COLO829 (cell line): ENCODE results near the gene SLC66A2.

Experiments used
- DNase-seq: peaks from one replicate; pipeline ENCODE4 v3.0.0; 2012; ENCODE audit warnings: low spot score

Gene SLC66A2

DNA sequence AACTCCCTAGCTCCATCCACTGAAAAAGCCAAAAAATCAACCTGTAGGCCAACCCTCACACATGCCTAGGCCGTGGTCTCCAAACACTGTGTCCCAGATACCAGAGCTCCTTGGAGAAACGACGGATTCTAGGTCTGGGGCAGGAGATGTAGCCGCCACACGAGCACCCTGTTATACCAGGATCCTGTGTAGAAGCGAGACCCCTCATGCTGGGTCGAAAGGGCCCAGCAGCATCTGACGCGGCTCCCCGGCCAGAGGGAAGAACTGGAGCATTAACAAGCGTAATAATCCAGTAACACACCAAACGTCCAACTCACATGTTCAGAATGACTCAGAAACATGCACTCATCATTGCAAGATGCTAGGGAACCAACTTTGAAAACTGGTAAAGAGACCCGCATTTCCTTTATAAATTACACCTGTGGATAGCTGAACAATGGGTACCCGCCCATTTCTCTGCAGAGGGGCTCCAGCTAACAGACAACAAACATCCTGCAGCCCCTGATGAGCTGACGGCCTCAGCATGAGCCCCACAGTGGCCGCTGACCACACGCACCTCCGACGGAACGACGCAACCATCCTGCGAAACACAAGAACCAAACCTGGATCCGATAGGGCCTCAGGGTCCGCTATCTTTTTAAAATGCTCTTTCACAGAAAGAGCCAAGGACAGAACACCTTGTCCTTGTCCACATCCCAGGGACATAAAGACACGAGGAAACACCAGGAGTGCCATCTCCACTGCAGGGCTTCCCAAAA is 14.2 kb downstream of the SLC66A2 start:
- DNase-seq = no peak

DNA sequence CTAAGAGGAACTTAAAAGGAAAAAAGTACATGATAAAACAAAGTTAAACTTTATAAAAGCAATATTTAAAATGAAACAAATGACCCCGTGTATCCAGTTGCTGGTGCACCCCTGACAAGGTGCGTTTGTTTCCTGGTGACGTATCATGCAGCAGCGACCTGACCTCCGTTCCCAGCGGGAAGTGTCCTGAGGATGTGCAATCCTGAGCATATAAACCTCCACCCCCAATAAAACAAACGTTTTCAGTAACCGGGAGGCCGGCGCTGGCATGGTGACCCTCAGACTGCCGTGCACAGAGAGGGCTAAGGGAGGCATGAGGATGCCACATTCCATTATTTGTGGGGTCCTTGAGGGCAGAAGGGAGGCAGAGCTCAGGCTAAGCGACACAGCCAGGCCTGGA is 14.8 kb downstream of the SLC66A2 start:
- DNase-seq = no peak

- DNase-seq = no peak
Observed at GRCh38 chr18:79935925-79936324, 15.5 kb downstream of the SLC66A2 start.

DNA sequence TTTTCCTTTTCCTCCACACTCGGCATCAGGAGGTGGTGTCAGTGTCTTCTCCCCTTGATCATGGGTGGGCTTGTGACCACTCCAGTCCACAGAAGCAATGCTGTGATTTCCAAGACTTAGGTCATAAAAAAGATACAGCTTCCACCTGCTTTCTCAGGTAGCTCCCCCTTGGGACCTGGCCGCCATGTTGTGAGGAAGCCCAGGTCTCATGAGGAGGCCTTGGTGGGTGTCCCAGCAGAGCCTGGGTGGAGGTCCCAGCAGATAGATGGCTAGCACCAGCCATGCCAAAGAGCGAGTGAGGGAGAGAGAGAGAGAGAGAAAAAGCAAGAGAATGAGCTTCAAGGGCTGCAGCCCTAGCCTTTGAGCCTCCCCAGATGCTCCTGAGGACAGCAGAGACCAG is 16.0 kb downstream of the SLC66A2 start:
- DNase-seq = no peak

GRCh38 chr18:79935098-79935480 is 16.4 kb downstream of the SLC66A2 start:
- DNase-seq = no peak

DNA sequence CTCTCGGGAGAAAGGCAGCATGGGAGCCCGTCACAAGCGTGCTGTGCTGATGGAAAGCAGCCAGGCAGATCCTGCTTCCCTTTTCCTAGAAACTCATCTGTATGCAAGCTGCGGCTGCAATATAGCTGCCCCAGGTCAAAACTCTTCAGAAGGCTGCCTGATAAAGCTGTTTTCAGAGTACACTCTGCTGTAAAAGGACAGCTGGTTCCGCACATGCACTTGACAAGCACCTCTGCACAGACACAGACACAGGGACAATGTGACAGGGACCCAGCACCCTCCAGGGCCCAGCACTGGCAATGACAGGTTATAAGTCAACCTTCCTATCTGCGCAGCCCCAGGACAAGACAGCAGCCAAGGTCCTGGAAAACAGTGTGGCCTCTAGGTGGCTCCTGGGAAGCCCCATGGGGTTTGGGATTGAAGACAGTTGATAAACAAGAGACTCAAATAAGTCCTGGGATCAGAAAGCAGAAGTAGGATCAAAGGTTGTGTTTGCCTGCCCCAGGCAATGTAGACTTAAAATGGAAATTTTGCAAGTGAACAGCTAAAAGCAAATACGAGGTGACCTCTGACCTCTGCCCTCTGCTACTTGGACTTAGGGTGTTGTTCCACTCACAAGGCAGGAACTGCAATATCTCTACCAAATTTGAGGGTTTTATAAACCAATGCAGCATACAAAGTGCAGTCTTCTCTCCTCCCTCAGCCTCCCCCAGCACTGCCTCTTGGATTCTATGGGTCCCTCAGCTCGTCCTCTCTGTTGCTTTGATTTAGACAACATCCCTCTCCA is 16.9 kb downstream of the SLC66A2 start:
- no peak for DNase-seq

DNA sequence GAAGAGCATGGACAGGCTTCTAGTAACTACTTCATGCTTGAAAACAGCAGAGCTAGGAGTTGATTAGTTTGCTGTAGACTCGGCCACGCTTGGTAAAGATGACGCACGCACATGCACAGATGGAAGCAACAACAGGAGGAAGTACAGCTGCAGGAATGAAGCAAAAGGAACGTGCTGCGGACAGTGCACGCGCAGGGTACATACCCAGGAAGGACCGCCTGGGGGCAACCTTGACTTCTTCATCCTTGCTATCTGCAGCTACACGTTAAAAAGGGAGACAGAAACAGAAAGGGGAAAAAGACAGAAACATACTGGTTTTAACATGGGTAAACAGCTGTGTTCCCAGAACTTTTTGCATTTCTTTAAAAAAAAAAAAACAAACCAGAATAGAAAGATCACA is 17.7 kb downstream of the SLC66A2 start:
- DNase-seq = no peak

DNA sequence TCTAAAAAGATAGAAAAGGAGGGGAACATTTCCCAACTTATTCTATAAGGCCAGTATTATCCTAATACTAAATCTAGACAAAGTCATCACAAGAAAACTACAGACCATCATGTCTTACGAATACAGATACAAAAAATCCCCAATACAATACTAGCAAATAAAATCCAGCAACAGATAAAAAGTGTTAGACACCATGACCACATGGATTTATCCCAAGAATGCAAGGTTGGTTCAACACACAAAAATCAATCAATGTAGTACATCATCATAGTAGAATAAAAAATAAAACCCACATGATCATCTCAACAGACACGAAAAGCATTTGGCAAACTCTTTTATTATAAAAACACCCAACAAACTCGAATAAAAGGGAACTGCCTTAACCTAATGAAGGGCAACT is 18.5 kb downstream of the SLC66A2 start:
- no peak for DNase-seq

DNA sequence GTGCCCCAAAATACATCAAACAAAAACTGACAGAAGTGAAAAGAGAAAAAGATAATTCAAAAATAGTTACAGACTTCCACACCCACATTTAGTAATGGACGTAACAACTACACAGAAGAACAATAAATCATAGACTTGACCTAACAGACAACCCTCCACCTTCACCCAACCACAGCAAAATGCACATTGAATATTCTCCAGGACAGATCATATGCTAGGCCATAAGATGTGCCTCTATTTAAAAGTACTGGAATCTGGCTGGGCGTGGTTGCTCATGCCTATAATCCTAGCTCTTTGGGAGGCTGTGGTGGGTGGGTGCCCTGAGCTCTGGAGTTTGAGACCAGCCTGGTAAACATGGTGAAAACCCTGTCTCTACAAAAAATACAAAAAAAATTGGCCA is 20.0 kb downstream of the SLC66A2 start:
- DNase-seq = no peak

GRCh38 chr18:79930020-79930642 is 21.3 kb downstream of the SLC66A2 start:
- DNase-seq = no peak

DNA sequence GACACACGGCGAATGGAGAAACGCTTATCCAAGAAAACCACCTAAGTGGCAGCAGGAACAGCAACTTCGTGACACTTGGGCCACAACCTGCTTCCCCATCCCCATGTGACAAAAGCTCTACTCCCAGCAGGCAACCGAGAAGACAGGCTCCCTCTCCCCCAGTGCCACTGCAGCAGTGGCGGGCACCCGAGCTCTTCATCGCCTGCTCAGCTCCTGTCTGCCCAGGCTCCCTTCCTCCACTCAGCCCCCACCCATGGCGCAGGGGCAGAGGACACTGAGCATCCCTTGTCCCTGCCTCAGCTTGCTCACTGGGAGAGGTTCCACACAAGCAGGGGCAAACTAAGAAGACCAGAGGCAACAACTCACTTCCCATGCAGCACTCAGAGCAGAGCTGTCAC is 22.9 kb downstream of the SLC66A2 start:
- no peak for DNase-seq

DNA sequence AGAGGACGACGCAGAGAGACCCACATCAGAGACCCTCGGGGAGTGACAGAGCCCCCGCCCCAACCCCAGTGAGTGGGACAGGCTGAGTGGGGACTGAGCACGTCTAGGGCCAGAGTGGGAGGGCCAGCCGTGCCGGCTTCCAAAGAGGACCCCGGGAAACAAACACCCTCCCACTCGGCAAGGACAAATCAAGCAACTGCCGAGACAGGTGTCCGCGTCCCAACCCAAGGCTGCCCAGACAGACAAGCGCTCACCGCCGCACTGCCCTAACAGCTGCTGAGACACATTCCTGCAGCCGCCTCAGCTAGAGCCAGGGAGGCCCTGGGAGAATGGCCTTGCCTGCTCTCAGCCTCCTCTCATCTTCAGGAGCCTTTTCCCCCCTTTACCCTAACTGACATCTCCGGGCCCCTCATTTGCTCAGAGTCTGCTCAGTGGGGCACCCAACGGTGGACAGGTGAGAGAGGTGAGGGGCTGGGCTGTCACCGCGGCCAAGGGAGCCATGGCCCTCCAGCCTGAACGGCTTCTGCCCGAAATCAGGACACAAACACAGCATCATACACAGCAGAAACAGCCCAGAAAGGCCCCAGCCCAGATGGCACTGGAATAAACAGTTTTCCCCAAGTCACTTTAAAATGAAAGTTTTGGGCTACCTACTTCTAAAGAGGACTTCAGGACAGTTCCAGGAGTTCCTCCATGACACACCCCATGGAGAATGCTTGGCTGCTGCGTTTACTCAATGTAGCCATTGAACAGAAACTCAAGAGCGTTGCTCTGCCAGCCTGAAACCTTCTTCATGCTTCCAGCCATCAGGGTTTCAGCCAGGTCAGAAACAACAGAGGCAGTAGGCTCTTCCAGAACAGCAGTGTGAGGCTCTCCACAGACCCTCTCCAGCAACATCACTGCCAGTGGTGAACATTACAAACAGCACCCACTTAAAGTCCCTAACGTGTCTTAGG is 23.6 kb downstream of the SLC66A2 start:
- no peak for DNase-seq

DNA sequence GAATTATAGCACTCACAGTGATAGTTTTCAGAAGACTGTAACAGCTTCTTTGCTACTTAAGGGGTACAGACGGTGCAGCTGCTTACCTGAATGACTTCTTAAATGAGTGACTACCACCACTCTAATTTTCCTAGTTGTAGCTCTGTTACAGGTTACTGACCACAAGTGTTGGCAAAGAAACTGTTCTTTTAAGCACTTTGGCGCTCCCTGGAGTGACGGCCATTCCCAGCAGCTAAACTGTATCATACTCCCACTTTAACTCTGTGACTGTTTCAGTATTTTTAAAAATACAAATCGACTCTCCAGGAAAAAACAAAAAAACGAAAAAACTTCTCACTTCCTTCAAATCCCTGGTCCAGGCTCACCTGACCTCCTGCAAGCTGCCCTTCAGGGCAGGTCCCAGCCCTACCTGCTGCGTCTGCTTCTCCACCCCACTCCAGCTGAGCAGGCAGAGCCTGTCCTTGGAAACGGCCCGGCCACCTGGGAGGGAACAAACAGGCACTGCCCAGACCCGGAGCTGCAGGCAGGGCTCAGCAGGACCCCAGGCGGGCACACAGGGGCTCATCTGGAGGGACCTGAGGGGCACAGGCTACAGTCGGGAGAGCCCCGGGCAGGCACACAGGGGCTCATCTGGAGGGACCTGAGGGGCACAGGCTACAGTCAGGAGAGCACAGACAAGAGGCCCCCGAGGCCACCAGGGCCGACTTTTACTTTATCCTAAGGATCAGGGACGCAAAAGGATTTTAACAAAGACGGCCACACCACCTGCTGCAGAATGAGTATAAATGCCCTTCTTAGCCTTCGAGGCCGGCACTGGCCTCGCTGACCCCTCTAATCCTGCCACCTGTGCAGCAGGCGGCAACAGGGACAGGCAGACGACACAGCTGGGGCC is 24.5 kb downstream of the SLC66A2 start:
- no peak for DNase-seq

GRCh38 chr18:79926306-79926705 is 25.1 kb downstream of the SLC66A2 start:
- DNase-seq = no peak

- no peak for DNase-seq
Observed at GRCh38 chr18:79924814-79925731, 26.4 kb downstream of the SLC66A2 start.

DNA sequence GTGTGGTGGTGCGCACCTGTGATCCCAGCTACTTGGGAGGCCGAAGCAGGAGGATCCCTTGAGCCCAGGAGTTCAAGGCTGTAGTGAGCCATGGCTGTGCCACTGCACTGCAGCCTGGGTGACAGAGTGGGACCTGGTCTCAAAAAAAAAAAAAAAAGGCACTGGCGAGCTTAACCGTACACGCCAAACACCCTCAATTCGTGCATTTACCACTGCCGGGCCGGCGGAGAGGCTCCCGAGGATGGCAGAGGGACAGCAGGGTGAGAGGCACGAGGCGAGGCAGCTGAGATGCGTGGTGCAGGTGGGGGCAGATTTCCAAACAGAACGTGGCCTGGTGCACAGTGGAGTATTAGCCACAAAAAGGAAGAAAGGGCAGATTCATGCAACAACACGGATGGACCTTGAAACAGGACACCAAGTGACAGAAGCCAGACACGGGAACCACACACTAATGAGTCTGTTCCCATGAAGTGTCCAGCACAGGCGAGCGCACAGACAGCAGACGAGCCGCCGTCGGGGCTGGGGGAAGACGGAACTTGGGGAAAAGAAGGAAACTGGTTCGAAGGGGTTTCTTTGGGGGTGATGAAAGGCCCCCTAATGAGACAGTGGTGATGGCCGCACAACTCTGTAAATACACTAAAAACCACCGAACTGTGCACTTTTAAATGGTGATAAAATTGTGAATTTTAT is 27.4 kb downstream of the SLC66A2 start:
- no peak for DNase-seq

GRCh38 chr18:79922971-79923411 is 28.5 kb downstream of the SLC66A2 start:
- DNase-seq = no peak

DNA sequence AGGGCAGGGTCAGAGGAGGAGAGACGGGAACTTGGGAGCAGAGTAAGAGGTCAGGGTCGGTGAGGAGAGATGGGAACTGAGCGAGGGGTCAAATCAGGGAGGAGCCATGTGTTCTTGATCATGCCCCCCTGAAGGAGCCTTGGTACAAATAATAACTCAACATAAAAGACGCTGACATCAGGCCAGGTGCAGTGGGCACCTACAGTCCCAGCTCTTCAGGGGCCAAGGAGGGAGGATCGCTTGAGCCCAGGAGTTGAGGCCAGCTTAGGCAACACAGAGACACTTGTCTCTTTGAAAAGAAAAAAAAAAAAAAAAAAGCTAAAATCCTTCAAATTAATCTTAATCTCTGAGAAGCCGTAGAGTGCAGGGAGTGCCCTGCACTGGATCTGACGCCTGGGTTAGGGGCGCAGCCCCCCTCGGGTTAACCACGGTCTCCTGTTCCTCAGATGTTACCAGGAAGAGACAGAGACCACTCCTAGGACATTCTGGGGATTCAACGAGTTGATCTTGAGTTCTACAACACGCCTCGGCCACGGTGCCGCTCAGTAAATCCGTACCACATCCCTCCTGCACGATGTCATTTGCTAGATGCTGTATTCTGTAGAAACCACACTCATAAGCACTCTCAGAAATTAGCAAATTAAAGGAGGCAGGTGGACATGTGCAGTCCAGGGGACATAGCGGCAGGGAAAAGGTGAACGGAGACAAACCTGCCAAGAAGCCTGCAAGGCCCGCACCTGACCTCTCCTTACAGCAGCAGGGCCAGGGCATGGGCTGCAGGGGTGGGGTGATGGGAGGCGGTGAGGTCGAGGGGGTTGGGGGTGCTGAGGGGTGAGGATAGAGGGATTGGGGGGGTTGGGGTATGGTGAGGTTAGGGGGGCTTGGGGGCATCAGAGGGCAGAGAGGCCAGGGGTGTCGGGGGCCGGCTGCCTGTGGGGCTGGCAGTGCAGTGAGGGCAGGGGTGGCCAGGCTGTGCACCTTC is 29.2 kb downstream of the SLC66A2 start:
- no peak for DNase-seq
